GM19099 (cell line): Measurements from ENCODE around the gene PIK3R2.

ENCODE experiments used
- POLR2A ChIP-seq: IDR thresholded peaks from 3 replicates; pipeline ENCODE4 v1.6.1; 2011; ENCODE audit warnings: low read depth; ENCODE audit not compliant: insufficient read length; ENCODE audit errors: extremely low read depth

Gene PIK3R2

DNA sequence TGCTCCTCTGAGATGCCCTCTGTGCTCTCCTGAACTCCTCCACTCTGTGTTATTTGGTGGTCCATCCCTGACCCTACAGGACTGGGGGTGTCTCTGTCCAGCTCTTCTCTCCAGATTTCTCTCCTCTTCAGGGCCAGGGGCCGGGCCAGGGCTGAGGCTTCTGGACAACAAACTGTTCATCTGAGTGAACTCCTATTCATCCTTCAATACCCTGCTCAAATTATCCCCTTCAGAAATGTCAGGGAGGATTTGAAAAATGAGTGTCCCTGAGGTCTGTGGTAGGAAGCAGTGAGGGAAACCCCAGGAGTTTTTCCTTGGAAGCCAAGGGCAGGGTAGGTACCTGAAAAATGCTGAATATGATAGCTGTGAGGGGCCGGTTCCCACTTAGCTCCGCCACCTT, 65.6 kb downstream of the PIK3R2 start:
- TF ChIP-seq POLR2A: no peak
